Measurements from ENCODE around the gene PRKCI.
"Not testable (repeated sequence)": the region's sequence is repeated elsewhere in the genome, so short reads cannot be mapped to it uniquely, and the experiment has no call there.

The PRKCI gene

GRCh38 chr3:170338690-170339340 lies 116.6 kb downstream of the PRKCI start:
- Histone ChIP-seq H3K27ac (no peak overlapping the region), H3K4me3 (no peak overlapping the region; a peak in 1 of 20 replicates), H3K4me2 (no peak overlapping the region), H3K36me3 (peaks cover 0 to 7% (median 0%) of the 10 kb centered on the region in 11 experiments; a peak in 2 of 22 replicates), H3K4me1 (no peaks in the 10 kb centered on the region), H3K27me3 (no peaks in the 10 kb centered on the region), H3K9ac (no peak overlapping the region), H4K20me1 (no peaks in the 10 kb centered on the region), H3K9me3 (replicated peaks in 1 of 11) (peaks cover 41 to 75% (median 54%) of the 10 kb centered on the region in 11 experiments)
- TF ChIP-seq Cebpa-rat (IDR thresholded peaks at IDR 0.05): no peak

- not testable (repeated sequence) for H3K4me2 ChIP-seq, H3K36me3 ChIP-seq
- H3K4me1 ChIP-seq: peaks cover 0 to 11% (median 0%) of the 10 kb centered on the region in 10 experiments; a peak in 1 of 20 replicates
These were observed 120.0 kb downstream of the PRKCI start for GRCh38 chr3:170342273-170342672.

GRCh38 chr3:170343859-170344258 lies 121.6 kb downstream of the PRKCI start:
- H3K36me3 ChIP-seq, H3K27ac ChIP-seq, H3K27me3 ChIP-seq, H3K9ac ChIP-seq, H3K4me2 ChIP-seq, H3K4me3 ChIP-seq, H4K20me1 ChIP-seq: not testable (repeated sequence)
- Histone ChIP-seq H3K9me3 (replicated peaks in 1 of 11) (peaks cover 19 to 47% (median 33%) of the 10 kb centered on the region in 11 experiments), H3K4me1 (peaks cover 6 to 19% (median 9%) of the 10 kb centered on the region in 10 experiments)

More at GRCh38 chr3:170342273-170342672, 120.0 kb downstream of the PRKCI start:
- not testable (repeated sequence) for H4K20me1 ChIP-seq, H3K27ac ChIP-seq, H3K27me3 ChIP-seq, H3K4me3 ChIP-seq, H3K9ac ChIP-seq
- peaks cover 34 to 63% (median 46%) of the 10 kb centered on the region in 11 experiments for H3K9me3 ChIP-seq (replicated peaks in 1 of 11)

DNA sequence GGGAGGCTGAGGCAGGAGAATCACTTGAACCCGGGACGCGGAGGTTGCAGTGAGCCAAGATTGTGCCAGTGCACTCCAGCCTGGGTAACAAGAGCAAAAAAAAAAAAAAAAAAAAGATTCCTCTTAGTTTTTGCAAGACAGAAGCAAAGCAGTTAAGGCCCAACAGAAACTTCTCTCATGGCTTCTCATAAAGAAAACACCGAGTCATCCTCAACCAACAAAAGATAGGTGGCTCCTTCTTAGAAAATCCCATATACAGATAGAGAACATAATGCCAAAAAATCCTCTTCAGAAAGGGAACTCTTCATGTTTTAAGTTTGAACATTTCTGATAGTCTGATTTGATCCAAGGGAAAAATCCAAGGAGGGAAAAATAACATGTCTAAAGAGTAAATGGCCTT lies 122.7 kb downstream of the PRKCI start:
- H3K27ac ChIP-seq: peak overlapping the region in 1 of 11 experiments; percentile 33; a peak in 2 of 22 replicates
- peak overlapping the region in 2 of 11 experiments; percentile 4 to 10; a peak in 2 of 22 replicates for H3K4me2 ChIP-seq
- H3K4me3 ChIP-seq: no peak overlapping the region
- H3K27me3 ChIP-seq: no peaks in the 10 kb centered on the region
- H3K4me1 ChIP-seq: peaks cover 18 to 31% (median 20%) of the 10 kb centered on the region in 10 experiments
- H3K9me3 ChIP-seq (replicated peaks in 1 of 11): peaks cover 7 to 36% (median 22%) of the 10 kb centered on the region in 11 experiments
- no peak for TF ChIP-seq Cebpa-rat (IDR thresholded peaks at IDR 0.05)
- H4K20me1 ChIP-seq: no peaks in the 10 kb centered on the region
- peaks cover 0 to 3% (median 0%) of the 10 kb centered on the region in 11 experiments; a peak in 1 of 22 replicates for H3K36me3 ChIP-seq
- no peak overlapping the region for H3K9ac ChIP-seq

DNA sequence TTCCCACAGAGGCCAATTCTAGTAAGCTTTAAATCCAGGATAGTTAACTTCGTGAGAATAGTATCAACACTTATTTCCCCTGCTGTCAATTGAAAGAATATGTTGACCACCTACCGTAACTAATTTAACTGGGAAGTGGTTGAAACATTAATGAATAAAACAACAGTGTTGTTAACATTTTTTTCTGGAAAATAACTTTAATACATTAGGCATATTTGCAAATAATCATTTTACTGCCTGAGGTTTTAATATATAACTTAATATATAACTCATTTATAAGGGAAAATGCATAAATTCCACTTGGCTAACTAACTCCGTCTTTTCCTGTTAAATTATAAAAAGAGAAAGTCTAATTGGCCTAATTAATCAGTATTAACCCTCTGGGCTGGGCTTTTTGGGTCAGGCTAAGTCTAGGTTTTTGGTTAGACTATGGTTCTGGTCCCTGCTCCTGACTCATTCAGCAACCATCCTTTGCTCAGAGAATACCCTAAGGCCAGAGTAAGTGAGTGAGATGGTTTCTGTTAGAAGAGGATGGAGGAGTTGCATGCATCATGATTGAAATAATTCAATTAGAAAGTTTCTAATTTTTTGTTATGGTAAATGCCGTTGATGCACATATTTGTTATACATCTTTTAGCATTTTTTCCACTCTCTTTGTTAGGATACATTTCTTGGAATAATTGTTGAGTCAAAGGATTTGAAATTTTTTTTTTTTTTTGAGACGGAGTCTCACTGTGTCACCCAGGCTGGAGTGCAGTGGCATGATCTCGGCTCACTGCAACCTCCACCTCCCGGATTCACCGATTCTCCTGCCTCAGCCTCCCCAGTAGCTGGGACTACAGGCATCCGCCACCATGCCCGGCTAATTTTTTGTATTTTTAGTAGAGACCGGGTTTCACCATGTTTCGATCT lies 124.5 kb downstream of the PRKCI start:
- peaks cover 0 to 21% (median 11%) of the 10 kb centered on the region in 11 experiments; a peak in 9 of 22 replicates for H3K9me3 ChIP-seq (replicated peaks in 1 of 11)
- peaks cover 31 to 46% (median 37%) of the 10 kb centered on the region in 10 experiments for H3K4me1 ChIP-seq
- H3K36me3 ChIP-seq: no peaks in the 10 kb centered on the region; a peak in 1 of 22 replicates
- no peak overlapping the region for H3K4me3 ChIP-seq
- H3K4me2 ChIP-seq: no peak overlapping the region
- TF ChIP-seq Cebpa-rat (IDR thresholded peaks at IDR 0.05): no peak
- no peaks in the 10 kb centered on the region for H3K27me3 ChIP-seq
- H4K20me1 ChIP-seq: no peaks in the 10 kb centered on the region
- H3K27ac ChIP-seq: no peak overlapping the region
- H3K9ac ChIP-seq: no peak overlapping the region

DNA sequence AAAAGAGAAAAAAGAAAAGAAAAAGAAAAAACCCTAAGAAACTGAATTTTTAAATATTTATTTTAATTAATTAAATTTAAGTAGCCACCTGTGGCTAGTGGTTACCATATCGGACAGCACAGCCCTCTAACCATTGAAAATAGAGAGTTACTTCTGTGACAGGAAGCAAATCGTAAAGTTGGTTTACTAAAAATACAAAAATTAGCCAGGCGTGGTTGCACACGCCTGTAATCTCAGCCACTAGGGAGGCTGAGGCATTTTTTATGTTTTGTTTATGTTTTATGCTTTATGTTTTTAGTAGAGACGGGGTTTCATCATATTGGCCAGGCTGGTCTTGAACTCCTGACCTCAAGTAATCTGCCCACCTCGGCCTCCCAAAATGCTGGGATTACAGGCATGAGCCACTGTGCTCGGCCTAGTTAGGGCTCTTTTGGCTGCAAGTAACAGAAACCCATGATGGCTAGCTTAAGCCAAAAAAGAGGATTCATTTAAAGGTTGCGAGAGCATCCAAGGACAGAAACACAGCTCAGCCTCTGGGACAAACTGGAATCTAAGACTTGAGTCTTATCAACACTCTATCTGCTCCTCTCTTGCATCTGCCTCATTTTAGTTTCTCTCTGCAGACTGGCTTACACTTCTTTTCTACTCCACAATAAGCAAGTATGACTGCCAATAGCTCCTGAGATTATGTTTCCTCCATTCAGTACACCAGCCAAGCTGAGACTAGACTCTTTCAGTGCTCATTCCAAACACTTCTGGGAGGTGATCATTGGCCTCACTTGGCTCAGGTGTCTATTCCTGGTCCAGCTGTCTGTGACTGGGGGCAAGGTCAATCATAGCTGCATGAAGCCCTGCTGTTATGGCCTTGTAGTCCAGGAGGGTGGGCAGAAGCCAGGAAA lies 128.5 kb downstream of the PRKCI start:
- Histone ChIP-seq H3K4me1 (peaks cover 64 to 78% (median 72%) of the 10 kb centered on the region in 10 experiments), H3K27me3 (no peaks in the 10 kb centered on the region), H3K9me3 (replicated peaks in 1 of 11) (peaks cover 0 to 6% (median 0%) of the 10 kb centered on the region in 11 experiments; a peak in 2 of 22 replicates), H3K27ac (peak overlapping the region in 9 of 11 experiments; percentile 27 to 76 (median 58); a peak in 18 of 22 replicates), H3K9ac (peak overlapping the region in 7 of 11 experiments; percentile 5 to 65 (median 54); a peak in 11 of 22 replicates), H4K20me1 (no peaks in the 10 kb centered on the region), H3K4me3 (peak overlapping the region in 4 of 10 experiments; percentile 19 to 48 (median 20); a peak in 5 of 20 replicates), H3K4me2 (peak overlapping the region; percentile 36 to 88 (median 79)), H3K36me3 (no peaks in the 10 kb centered on the region)
- TF ChIP-seq Cebpa-rat (IDR thresholded peaks at IDR 0.05): no peak

DNA sequence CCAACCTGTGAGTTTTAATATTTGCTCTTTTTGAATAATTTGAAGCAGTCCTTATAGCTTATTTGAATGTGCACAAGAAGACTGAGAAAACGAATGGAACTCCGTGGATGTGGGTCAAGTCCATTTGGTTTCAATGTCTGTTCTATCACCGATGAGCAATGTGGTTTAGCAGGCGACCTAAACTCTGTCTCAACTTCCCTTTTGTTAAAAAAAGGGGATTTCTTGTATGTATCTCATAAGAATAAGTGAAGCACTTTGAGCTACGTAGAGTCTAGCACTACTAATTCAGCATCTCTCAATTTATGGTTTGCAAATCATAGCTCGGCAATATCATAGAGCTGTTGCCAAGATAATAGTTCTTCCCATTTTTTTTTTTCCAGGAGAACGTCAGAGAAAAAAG lies 130.7 kb downstream of the PRKCI start:
- H3K9me3 ChIP-seq (replicated peaks in 1 of 11): peaks cover 0 to 2% (median 0%) of the 10 kb centered on the region in 11 experiments; a peak in 2 of 22 replicates
- no peaks in the 10 kb centered on the region for H3K36me3 ChIP-seq
- no peaks in the 10 kb centered on the region; a peak in 1 of 22 replicates for H4K20me1 ChIP-seq
- peak overlapping the region; percentile 11 to 96 (median 82); a peak in 21 of 22 replicates for H3K4me2 ChIP-seq
- H3K9ac ChIP-seq: no peak overlapping the region
- peak overlapping the region in 6 of 11 experiments; percentile 28 to 100 (median 98); a peak in 7 of 22 replicates for H3K27ac ChIP-seq
- TF ChIP-seq Cebpa-rat (IDR thresholded peaks at IDR 0.05): no peak
- no peaks in the 10 kb centered on the region for H3K27me3 ChIP-seq
- H3K4me3 ChIP-seq: no peak overlapping the region
- H3K4me1 ChIP-seq: peaks cover 66 to 78% (median 74%) of the 10 kb centered on the region in 10 experiments

DNA sequence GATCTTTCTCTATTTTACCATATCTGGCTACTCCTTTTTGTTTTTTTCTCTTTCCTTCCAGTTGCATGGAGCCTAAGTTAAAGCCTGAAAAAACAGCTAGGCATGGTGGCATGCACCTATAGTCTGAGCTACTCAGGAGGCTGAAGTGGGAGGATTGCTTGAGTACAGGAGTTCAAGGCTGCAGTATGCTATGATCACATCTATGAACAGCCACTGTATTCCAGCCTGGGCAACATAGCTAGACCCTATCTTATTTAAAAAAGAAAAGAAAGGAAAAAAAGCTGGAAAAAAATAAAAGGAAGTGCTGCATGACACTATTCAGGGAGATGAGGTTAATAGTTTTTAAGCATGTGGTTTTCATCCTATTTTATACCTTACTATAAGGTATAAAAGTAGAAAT lies 131.3 kb downstream of the PRKCI start:
- Histone ChIP-seq H3K4me1 (peaks cover 63 to 74% (median 71%) of the 10 kb centered on the region in 10 experiments), H3K9me3 (replicated peaks in 1 of 11) (no peaks in the 10 kb centered on the region), H3K4me3 (no peak overlapping the region), H3K36me3 (no peaks in the 10 kb centered on the region), H3K27me3 (no peaks in the 10 kb centered on the region), H3K27ac (peak overlapping the region in 7 of 11 experiments; percentile 28 to 100 (median 98); a peak in 11 of 22 replicates), H4K20me1 (peaks cover 0 to 3% (median 0%) of the 10 kb centered on the region in 11 experiments; a peak in 4 of 22 replicates), H3K9ac (no peak overlapping the region), H3K4me2 (peak overlapping the region in 9 of 11 experiments; percentile 44 to 96 (median 85); a peak in 16 of 22 replicates)
- no peak for TF ChIP-seq Cebpa-rat (IDR thresholded peaks at IDR 0.05)

Measured in BLaER1 treated with 17β-estradiol and CSF1 and Interleukin-3, amounts not matched to agents 10 nM and 100 nM (cell line).